Epithelial cell of esophagus (primary cell): ENCODE data around the gene AFDN.

ENCODE experiments used
- DNase-seq: peaks from one replicate; pipeline ENCODE4 v3.0.0; 2010; ENCODE audit warnings: low read depth
- H3K4me3 ChIP-seq: 2 replicates; pipeline ENCODE4 v1.5.1; 2011; ENCODE audit warnings: mild to moderate bottlenecking, low read length, control low read depth
- TF ChIP-seq, protein P1 (sequence below): IDR thresholded peaks from 2 replicates; pipeline ENCODE4 v1.5.1; 2011; ENCODE audit warnings: low read depth, mild to moderate bottlenecking, low read length, control low read depth, inconsistent platforms; ENCODE audit not compliant: insufficient read depth; ENCODE audit errors: missing control alignments

The AFDN gene

DNA sequence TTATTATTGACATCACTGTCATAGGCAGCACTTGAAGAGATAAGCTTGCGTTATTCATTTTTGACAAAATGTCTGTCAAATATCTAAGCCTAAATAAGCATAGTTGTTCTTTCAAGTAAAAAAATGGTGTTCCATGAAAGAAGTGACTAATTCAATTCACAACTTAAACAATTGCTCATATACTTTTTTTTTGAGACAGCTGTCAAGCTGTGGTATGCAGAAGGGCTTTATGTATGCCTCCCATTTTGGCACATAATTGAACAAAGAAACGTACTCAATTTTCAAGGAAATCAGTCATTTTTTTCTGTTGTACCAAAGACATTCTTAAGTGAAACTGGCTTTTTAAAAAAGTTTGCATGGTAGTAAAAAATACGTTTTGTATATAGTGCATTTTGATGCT, 8.5 kb downstream of the AFDN start:
- no peak for DNase-seq
- no peak overlapping the region for H3K4me3 ChIP-seq
- TF ChIP-seq, protein P1, sequence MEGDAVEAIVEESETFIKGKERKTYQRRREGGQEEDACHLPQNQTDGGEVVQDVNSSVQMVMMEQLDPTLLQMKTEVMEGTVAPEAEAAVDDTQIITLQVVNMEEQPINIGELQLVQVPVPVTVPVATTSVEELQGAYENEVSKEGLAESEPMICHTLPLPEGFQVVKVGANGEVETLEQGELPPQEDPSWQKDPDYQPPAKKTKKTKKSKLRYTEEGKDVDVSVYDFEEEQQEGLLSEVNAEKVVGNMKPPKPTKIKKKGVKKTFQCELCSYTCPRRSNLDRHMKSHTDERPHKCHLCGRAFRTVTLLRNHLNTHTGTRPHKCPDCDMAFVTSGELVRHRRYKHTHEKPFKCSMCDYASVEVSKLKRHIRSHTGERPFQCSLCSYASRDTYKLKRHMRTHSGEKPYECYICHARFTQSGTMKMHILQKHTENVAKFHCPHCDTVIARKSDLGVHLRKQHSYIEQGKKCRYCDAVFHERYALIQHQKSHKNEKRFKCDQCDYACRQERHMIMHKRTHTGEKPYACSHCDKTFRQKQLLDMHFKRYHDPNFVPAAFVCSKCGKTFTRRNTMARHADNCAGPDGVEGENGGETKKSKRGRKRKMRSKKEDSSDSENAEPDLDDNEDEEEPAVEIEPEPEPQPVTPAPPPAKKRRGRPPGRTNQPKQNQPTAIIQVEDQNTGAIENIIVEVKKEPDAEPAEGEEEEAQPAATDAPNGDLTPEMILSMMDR: no peak

DNA sequence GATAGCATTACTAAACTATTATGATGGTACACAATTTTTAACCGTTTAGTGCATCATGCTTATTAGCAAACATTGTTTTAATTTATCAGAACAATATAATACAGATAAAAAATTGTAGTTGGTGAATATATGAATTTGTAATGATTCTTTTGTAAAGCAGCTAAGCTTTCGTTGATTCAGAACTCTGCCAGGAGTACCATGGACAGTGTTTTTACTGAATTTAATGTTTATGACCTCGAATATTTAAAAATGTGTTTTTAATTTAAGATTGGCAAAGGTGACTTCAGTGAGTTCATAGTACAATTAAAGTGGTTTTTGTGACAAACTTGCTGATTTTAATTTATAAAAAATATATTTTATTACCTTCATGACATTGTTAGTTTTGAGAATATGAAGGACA, 10.0 kb downstream of the AFDN start:
- TF ChIP-seq, protein P1: no peak
- DNase-seq: no peak
- H3K4me3 ChIP-seq: no peak overlapping the region

DNA sequence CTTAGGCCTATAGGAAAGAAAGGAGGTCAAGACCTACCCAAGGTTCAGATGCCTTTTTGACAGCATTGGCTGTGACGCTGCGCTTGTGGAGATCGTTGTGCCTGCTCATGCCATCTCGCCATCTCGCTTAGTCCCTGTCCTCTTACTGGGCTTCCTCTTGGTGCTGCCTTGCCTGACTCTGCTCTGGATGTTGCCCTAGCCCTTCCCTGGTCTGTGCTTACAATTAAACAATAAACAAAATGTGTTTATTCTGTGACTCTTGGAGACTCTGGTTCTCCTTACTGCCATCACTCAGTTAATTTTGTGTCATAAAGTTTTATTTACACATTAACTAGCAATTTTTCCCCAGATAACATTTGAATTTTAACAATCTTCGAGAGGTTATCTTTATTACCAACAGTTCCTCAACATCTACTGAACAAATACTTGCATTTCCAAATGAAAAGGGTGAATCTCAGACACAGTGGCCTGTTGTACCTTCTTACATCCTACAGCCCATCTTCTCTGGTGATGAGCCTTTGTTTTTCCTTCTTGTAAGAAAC, 11.6 kb downstream of the AFDN start:
- DNase-seq: no peak
- TF ChIP-seq, protein P1: no peak
- H3K4me3 ChIP-seq: no peak overlapping the region

DNA sequence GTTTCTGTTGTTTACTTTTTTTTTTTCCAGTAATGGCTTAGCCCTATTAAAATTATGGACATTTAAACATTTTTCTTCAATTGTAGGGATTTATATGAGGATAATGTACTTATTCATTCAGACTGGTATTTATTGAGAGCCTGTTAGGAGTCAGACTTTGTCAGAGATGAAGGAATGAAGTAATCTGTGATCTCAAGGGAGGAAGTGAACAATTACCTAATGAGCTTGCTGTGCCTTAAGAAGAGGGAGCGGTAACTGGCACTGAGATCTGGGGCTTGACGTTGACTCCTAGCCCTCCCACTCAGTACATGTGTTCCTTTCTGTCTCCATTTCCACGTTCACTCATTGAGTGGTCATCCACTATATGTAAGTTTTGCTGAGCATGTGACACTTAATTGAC, 12.6 kb downstream of the AFDN start:
- TF ChIP-seq, protein P1: no peak
- H3K4me3 ChIP-seq: no peak overlapping the region
- no peak for DNase-seq

DNA sequence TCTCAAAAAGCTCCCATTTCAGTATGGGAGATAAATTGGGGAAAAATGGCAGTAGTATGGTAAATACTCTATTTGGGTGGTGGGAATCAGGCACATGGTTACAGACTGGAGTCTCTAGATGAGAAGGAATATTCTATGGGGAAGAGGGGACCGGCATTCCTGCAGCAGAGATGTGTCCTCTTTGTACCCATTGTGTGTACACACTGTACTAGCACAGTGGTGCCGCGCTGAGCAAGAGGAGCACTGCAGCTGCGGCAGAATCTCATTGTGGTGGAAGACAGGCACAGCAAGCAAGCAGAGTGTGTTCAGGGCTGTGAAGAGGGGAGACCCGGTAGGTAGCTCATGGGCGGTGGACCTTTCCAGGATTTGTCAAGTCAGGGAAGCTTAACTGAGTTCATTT, 13.0 kb downstream of the AFDN start:
- no peak for DNase-seq
- TF ChIP-seq, protein P1: no peak
- H3K4me3 ChIP-seq: no peak overlapping the region

DNA sequence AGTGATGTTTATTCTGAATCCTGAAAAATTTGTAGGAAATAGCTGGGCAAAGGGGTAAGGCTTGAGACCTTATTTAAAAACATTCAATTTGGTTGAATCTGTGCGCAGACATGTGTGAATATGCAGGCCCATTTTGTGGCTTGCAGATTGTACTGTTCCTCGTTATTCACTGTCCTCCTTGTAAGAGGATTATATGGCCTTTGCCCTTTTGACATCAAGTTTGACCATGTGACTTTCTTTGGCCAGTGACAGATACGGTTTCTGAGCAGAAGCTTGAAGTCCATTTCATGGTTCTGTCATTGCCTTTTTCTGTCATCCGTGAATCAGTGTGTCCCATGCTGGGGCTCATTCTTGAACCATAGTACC, 13.4 kb downstream of the AFDN start:
- no peak overlapping the region for H3K4me3 ChIP-seq
- TF ChIP-seq, protein P1: no peak
- no peak for DNase-seq

DNA sequence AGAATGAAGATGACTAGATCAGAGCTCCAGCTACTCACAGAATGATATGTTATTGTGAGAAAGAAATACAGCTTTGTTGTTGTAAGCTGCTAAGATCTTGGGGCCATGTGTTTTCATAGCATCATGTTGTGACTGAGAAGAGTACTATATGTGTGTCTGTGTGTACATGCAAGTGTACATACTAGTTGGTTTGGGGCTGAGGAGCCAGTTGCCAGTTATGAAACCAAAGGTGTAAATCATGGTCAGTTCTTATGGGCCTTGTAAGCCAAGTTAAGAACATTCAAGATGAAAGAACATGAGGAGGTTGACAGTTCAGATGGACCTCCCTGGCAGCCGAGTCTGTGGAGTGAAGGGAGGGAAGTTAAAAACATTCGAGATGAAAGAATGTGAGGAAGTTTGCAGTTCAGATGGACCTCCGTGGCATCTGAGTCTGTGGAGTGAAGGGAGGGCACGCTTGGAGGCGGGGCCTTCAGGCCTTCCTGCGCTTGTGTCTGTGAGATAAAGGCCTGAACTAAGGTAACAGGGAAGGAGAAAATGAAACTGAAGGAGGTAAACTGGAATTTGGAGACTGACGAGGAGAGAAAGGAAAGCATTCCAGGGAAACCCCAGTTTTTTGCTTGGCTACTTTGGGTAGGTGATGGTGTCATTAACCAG, 13.9 kb downstream of the AFDN start:
- TF ChIP-seq, protein P1: no peak
- H3K4me3 ChIP-seq: no peak overlapping the region
- DNase-seq: no peak
